Calu3 (cell line): ENCODE data around the gene VPS11. TPM values are rescaled to one million over a fixed set of nuclear protein-coding genes. Genes with fewer than 3 reads are reported as not detected.
"Not testable (repeated sequence)": the region's sequence is repeated elsewhere in the genome, so short reads cannot be mapped to it uniquely, and the experiment has no call there.

Experiments used
- BruUV-seq: library from RNA; stranded (reverse); fragments of 400-500 nt; replicated peaks from 2 replicates; lab custom pipeline; 2021; lab: Mats Ljungman, UMichigan
- CTCF ChIA-PET: fragments of 300-600 bp; sonication (Branson Sonifier 250); formaldehyde crosslinking; loops from one replicate; lab custom pipeline; 2022; ENCODE audit warnings: antibody characterized with exemption; lab: Charles Lee
- DNase-seq: peaks from one replicate; pipeline ENCODE4 v3.0.0; 2022
- H3K27ac Mint-ChIP-seq: one replicate; pipeline ENCODE4 v1.8.0; 2022; ENCODE audit warnings: mixed read lengths; ENCODE audit not compliant: unreplicated experiment
- H3K27me3 Mint-ChIP-seq: one replicate; pipeline ENCODE4 v1.8.0; 2022; ENCODE audit warnings: mixed read lengths; ENCODE audit not compliant: unreplicated experiment
- H3K36me3 Mint-ChIP-seq: one replicate; pipeline ENCODE4 v1.8.0; 2022; ENCODE audit warnings: mild to moderate bottlenecking, moderate library complexity, mixed read lengths; ENCODE audit not compliant: insufficient read depth, unreplicated experiment
- H3K4me1 Mint-ChIP-seq: one replicate; pipeline ENCODE4 v1.8.0; 2022; ENCODE audit warnings: mild to moderate bottlenecking, low read depth, mixed read lengths; ENCODE audit not compliant: unreplicated experiment
- H3K4me3 Mint-ChIP-seq: one replicate; pipeline ENCODE4 v1.8.0; 2022; ENCODE audit warnings: mild to moderate bottlenecking, low read depth, moderate library complexity, mixed read lengths; ENCODE audit not compliant: unreplicated experiment
- H3K9me3 Mint-ChIP-seq: one replicate; pipeline ENCODE4 v1.8.0; 2022; ENCODE audit warnings: low read depth, mixed read lengths; ENCODE audit not compliant: unreplicated experiment
- CTCF ChIP-seq: fragments of 200-600 bp; IDR thresholded peaks from one replicate; pipeline ENCODE4 v1.8.0; 2022; ENCODE audit warnings: antibody characterized with exemption; ENCODE audit not compliant: unreplicated experiment
- intact Hi-C: fragments of 100-400 bp; cut with micrococcal nuclease; formaldehyde crosslinking; loops from one replicate; pipeline ENCODE4 v1.10.0; 2022; ENCODE audit not compliant: unreplicated experiment
- total RNA-seq: library from RNA; stranded (reverse); gene quantifications from 2 replicates; pipeline ENCODE4 v1.2.3, GENCODE V29; 2022

VPS11 gene
- total RNA-seq, 1 experiment from 2014 or later: 15.1 TPM

- peak; percentile 61 for TF ChIP-seq CTCF
- Mint-ChIP-seq H3K27ac (peak within 1 kb of the TSS; percentile 50), H3K4me3 (peak within 1 kb of the TSS; percentile 76), H3K27me3 (no peaks in the 10 kb centered on the region), H3K36me3 (peaks cover 18% of the 10 kb centered on the region), H3K9me3 (no peaks in the 10 kb centered on the region), H3K4me1 (peaks cover 24% of the 10 kb centered on the region)
- CTCF ChIA-PET: interaction anchor here (0.6 to 1.3 kb wide), 2 partner anchors 11 to 264 kb away, joined by 3 to 4 read pairs; no protein-coding TSS in a partner anchor
- peak; percentile 97 for DNase-seq
- intact Hi-C loops: no loop called here
- no TSS peak for BruUV-seq
These were observed 37.1 kb upstream of the VPS11 start, which contains the start of gene SLC37A4 for GRCh38 chr11:119030329-119031047. Gene SLC37A4 (minus strand): TSS chr11:119030877.

- H3K4me1 Mint-ChIP-seq: peaks cover 24% of the 10 kb centered on the region
- CTCF ChIA-PET: interaction anchor here (1.3 kb wide), 1 partner anchor 10 kb away, joined by 4 read pairs; no protein-coding TSS in a partner anchor
- no peak for DNase-seq
- H3K9me3 Mint-ChIP-seq: no peaks in the 10 kb centered on the region
- H3K27me3 Mint-ChIP-seq: no peaks in the 10 kb centered on the region
- peaks cover 16% of the 10 kb centered on the region for H3K36me3 Mint-ChIP-seq
- H3K4me3 Mint-ChIP-seq: no peak overlapping the region
- BruUV-seq: no TSS peak
- intact Hi-C loops: no loop called here
- no peak overlapping the region for H3K27ac Mint-ChIP-seq
- TF ChIP-seq CTCF: no peak
These were observed 35.7 kb upstream of the VPS11 start for GRCh38 chr11:119031912-119032280.

GRCh38 chr11:119033421-119033820, 34.2 kb upstream of the VPS11 start:
- intact Hi-C loops: not testable (repeated sequence)

GRCh38 chr11:119034813-119035212, 32.8 kb upstream of the VPS11 start:
- no peaks in the 10 kb centered on the region for H3K9me3 Mint-ChIP-seq
- H3K4me1 Mint-ChIP-seq: peaks cover 2% of the 10 kb centered on the region
- TF ChIP-seq CTCF: no peak
- CTCF ChIA-PET: no interaction called here
- BruUV-seq: no TSS peak
- intact Hi-C loops: no loop called here
- H3K27ac Mint-ChIP-seq: no peak overlapping the region
- H3K36me3 Mint-ChIP-seq: peaks cover 4% of the 10 kb centered on the region
- no peak overlapping the region for H3K4me3 Mint-ChIP-seq
- H3K27me3 Mint-ChIP-seq: no peaks in the 10 kb centered on the region
- no peak for DNase-seq

More at GRCh38 chr11:119033421-119033820, 34.2 kb upstream of the VPS11 start:
- not testable (repeated sequence) for BruUV-seq, H3K9me3 Mint-ChIP-seq, H3K27ac Mint-ChIP-seq, H3K4me3 Mint-ChIP-seq, H3K27me3 Mint-ChIP-seq, DNase-seq
- CTCF ChIA-PET: interaction anchor here (0.6 to 0.7 kb wide), 6 partner anchors 9 to 1493 kb away, joined by 3 to 14 read pairs (median 5); no protein-coding TSS in a partner anchor
- Mint-ChIP-seq H3K4me1 (peaks cover 16% of the 10 kb centered on the region), H3K36me3 (peaks cover 16% of the 10 kb centered on the region)

GRCh38 chr11:119038884-119039283, 28.7 kb upstream of the VPS11 start:
- Mint-ChIP-seq H3K36me3 (no peaks in the 10 kb centered on the region), H3K4me3 (no peak overlapping the region), H3K9me3 (no peaks in the 10 kb centered on the region), H3K4me1 (no peaks in the 10 kb centered on the region), H3K27ac (no peak overlapping the region), H3K27me3 (no peaks in the 10 kb centered on the region)
- intact Hi-C loops: no loop called here
- CTCF ChIA-PET: no interaction called here
- no peak for TF ChIP-seq CTCF
- DNase-seq: no peak
- no TSS peak for BruUV-seq

- intact Hi-C loops, H3K27me3 Mint-ChIP-seq, H3K9me3 Mint-ChIP-seq, DNase-seq, H3K27ac Mint-ChIP-seq, H3K4me1 Mint-ChIP-seq, H3K36me3 Mint-ChIP-seq, H3K4me3 Mint-ChIP-seq, CTCF ChIA-PET, BruUV-seq: not testable (repeated sequence)
These were observed 28.1 kb upstream of the VPS11 start for GRCh38 chr11:119039471-119039870.
